ENCODE data around the gene CPLX1.

DNA sequence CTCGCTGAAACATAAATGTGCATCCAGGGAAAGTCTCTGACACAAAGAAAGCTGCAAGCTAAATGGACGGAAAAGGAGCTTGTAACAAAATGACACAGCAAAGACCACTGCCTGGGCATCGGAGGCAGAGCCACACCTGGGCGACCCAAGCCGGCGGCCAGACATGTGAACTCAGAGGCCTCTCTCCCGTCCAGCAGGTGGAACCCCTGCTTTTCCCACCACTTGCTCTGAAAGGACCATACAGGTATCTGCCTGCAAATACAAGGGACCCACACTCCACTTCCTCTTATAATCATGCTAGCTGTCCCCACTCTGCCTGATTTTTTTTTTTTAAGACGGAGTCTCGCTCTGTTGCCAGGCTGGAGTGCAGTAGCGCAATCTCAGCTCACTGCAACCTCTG is 12.0 kb downstream of the CPLX1 start:
- TF ChIP-seq CTCF (IDR thresholded peaks at IDR 0.05) (peak in 2 of 6 experiments; percentile 17 to 28), POLR2A (IDR thresholded peaks at IDR 0.05) (no peak)

Measured in adrenal gland (tissue), 5 donors.